ENCODE data around the gene KIAA1217.

KIAA1217 gene

DNA sequence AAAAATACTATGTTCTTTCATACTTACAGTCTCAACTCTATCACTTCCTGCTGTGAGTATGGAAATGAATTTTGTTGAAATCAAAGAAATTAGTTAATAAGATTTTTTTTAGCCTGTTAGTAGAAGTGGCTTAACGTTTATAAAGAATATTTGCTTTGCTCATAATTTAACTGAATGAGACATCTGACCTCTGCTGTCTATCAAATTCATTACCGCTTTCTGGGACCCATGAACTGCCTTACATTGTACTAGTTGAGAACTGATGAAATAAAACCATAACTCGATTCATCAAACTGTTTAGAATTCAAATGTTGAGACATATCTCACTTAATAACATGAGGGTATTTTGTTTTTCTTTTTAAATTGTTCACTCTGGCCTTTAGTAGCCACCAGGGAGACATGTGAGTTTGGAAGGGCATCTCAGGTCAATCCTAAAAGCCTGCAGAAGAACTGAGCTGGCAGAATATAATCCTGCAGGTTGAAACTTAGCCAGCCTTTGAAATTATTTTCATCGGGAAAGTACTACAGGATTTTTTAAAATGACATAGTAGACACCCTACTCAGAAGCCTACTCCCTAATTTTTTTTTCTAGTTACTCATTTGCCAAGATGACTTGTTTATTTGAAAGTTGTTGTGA lies 78.7 kb downstream of the KIAA1217 start:
- no peak for FAIRE-seq
- TF ChIP-seq, protein P1, sequence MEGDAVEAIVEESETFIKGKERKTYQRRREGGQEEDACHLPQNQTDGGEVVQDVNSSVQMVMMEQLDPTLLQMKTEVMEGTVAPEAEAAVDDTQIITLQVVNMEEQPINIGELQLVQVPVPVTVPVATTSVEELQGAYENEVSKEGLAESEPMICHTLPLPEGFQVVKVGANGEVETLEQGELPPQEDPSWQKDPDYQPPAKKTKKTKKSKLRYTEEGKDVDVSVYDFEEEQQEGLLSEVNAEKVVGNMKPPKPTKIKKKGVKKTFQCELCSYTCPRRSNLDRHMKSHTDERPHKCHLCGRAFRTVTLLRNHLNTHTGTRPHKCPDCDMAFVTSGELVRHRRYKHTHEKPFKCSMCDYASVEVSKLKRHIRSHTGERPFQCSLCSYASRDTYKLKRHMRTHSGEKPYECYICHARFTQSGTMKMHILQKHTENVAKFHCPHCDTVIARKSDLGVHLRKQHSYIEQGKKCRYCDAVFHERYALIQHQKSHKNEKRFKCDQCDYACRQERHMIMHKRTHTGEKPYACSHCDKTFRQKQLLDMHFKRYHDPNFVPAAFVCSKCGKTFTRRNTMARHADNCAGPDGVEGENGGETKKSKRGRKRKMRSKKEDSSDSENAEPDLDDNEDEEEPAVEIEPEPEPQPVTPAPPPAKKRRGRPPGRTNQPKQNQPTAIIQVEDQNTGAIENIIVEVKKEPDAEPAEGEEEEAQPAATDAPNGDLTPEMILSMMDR (IDR thresholded peaks at IDR 0.05; ENCODE audit: insufficient read depth, missing control alignments) = no peak
- DNase-seq (ENCODE audit: insufficient read length, low spot score) = no peak

DNA sequence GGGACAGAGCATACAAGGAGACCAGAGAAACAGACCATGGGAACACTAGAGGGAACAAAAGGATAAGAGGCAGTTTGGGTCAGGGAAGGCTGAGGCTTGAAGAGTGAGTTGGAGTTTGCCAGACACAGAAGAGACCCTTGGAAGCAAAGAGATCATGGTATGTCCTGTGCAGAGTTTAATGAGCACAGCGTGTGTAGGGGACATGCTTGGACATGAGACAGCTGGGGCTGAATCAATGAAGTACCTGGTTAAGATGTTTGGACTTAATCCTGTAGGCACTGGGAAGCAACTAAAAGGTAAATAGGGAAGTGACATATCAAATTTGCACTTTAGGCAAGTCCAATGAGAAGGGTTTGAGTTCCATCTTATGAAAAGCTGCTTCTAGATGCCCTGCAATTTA lies 79.6 kb downstream of the KIAA1217 start:
- no peak for FAIRE-seq
- TF ChIP-seq, protein P1 (IDR thresholded peaks at IDR 0.05; ENCODE audit: insufficient read depth, missing control alignments) = no peak

DNA sequence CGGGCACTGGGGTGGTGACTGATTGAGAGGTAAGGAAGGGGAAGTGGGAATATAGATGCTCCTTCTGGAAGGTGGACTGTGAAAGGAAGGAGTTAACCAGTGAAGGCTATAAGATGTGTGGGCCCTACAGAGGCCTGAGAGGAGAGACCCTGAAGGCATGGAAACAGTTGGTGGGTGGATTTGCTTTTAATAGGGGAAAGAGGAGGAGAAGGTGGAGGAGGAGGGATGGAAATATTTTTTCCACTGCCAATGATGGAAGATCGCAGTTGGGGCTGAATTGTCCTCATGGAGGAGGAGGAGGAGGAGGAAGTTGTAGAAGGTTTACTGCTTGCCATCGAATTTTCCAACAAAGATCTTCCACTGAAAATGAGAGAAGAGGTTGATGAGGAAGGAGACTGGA lies 80.3 kb downstream of the KIAA1217 start:
- FAIRE-seq (no peak), DNase-seq (ENCODE audit: insufficient read length, low spot score) (no peak)
- TF ChIP-seq, protein P1 (IDR thresholded peaks at IDR 0.05; ENCODE audit: insufficient read depth, missing control alignments) = no peak

More for the DNA sequence above, 79.6 kb downstream of the KIAA1217 start:
- DNase-seq (ENCODE audit: insufficient read length, low spot score) = no peak

DNA sequence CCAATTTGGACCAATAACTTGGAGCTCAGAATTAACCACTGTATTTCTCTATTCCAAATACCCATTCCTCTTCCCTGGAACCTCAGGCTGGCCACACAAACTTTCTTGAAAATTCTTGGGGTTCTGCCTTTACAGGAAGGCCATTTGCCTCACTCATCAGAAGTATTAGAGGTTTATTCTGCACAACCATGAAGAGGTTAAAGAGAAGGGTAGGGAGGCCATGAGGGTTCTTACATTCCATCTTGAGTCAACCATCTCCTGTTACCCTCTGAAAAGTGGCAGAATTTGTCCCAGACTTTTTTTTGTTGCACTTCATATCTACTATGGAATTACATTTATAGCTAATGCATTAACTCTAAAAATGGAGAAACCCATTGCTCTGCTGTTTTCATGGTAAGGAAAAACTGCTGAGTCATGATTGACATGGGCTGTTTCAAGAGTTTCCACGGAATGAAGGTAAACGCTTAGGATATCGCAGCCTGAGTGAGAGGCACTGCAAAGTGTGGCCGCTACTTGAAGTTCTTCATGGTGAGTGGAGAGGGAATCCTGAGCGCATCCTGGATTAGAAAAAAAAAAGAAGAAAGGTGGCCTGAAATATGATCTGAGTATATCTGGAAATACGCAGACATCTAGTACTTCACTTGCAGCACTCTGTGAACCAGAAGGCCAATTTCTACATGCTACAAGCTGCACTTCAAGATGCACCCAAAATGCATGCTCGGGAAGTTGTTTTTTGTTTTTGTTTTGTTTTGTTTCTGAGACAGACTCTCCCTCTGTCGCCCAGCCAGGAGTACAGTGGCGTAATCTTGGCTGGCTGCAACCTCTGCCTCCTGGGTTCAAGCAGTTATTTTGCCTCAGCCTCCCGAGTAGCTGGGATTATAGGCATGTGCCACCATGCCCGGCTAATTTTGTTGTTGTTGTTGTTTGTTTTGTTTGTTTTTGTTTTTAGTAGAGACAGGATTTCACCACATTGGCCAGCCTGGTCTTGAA lies 83.7 kb downstream of the KIAA1217 start:
- FAIRE-seq (no peak), DNase-seq (ENCODE audit: insufficient read length, low spot score) (no peak)
- TF ChIP-seq, protein P1 (IDR thresholded peaks at IDR 0.05; ENCODE audit: insufficient read depth, missing control alignments) = no peak

DNA sequence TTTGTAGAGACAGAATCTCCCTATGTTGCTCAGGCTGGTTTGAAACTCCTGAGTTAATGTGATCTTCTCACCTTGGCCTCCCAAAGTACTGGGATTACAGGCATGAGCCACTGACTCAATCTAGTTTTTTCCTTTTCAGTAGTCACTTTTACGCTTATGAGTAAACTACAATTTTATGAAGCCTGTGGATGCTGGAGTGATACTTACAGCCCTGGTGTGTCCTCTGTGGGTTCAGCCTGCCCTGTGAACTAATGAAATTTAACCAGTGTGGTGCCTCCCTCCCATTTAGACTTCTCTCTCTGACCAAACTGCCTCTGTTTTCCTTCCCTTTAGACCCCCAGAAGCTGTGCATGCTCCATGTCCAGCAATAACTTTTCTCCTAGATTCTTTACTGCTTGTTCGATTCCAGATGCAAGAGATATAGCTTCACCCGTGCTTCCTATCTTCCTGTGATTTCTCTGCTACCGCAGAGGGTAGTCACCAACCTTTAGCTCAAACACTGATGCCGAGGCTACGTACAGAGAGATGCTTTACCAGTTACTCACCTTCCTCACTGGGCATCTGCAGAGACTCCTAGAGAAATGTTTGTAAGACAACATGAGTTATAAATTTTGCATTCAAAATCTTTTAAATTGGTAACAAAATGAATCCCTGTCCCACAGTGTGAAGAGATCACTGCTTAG lies 90.8 kb downstream of the KIAA1217 start:
- TF ChIP-seq, protein P1 (IDR thresholded peaks at IDR 0.05; ENCODE audit: insufficient read depth, missing control alignments) = no peak
- DNase-seq (ENCODE audit: insufficient read length, low spot score) (no peak), FAIRE-seq (no peak)

DNA sequence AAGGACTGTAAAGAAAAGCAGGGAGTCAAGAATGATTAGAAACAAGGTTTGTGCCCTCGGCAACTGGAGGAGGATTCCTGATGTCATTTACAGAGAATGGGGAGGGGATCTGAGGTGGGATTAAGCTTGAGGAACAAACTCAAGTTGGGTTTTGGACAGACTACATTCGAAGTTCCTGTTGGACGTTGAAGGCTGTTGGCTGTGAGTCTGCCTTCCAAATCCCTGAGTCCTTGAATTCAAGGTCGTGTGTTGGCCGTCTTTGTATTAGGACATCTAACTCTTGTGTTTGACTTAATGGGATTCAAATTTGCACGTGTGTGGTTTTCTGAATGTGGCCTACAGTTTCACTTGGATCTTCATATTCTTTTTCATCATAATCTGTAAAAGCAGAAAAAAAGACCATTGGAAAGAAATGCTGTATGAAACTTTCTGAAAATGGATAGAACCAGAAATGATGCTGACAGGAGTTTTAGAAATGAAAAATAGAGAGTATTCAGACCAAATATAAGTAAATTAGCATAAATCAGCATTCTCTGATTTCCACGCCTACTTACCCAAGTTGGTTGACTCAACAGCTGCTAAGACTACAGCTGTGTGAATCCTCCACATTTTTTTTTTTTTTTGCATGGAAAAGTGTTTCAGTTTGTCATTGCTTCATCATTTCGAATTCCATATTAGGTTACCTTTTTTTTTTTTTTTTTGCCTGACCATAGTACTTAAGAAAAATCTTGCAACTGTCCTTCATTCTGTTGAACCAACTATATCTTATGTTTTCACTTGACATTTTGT lies 94.8 kb downstream of the KIAA1217 start:
- FAIRE-seq (no peak), DNase-seq (ENCODE audit: insufficient read length, low spot score) (no peak)
- TF ChIP-seq, protein P1 (IDR thresholded peaks at IDR 0.05; ENCODE audit: insufficient read depth, missing control alignments) = no peak
